Measurements from ENCODE around the gene SF3A2. TPM values are rescaled to one million over a fixed set of nuclear protein-coding genes. Genes with fewer than 3 reads are reported as not detected.

Gene SF3A2
- total and polyA plus RNA-seq, 2 experiments from 2014 or later: 21.2 to 75.3 TPM

DNA sequence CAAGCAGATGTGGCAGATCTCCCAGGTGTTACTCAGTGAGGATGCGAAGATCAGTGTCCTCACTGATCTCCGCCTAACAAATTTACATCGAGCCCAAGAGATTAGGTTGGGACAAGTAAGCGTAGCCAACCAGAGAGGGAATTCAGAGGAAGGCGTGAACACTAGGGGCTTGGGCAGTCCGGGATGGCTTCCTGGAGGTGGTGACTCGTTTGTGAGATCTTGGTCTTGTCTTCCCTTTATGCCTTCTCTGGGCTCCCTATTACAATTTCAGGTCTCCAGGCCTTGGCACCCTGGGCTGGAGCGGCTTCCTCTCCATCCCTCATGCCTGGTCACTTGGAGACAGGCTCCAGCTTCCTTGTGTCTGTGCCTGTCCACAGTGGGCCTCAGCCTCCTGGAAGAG is 6.2 kb downstream of the SF3A2 start:
- Histone ChIP-seq H4K20me1 (ENCODE audit: insufficient read depth, poor library complexity, severe bottlenecking) (peaks cover 54% of the 10 kb centered on the region), H2AFZ (no peak overlapping the region), H3K9me2 (replicated peaks; ENCODE audit: insufficient read depth) (no peaks in the 10 kb centered on the region), H3K79me2 (peaks cover 76% of the 10 kb centered on the region), H3K36me3 (replicated peaks; ENCODE audit: insufficient read depth, low read depth) (no peaks in the 10 kb centered on the region), H3K4me1 (ENCODE audit: insufficient read depth) (peaks cover 59% of the 10 kb centered on the region), H3K4me3 (no peak overlapping the region), H3K4me2 (peak overlapping the region; percentile 84), H3K9me3 (ENCODE audit: low read depth) (no peaks in the 10 kb centered on the region), H3K27me3 (no peaks in the 10 kb centered on the region), H3K27ac (peak overlapping the region; percentile 97)
- TF ChIP-seq EZH2 (IDR thresholded peaks at IDR 0.05; ENCODE audit: borderline replicate concordance): no peak
- TF ChIP-seq, protein P1, sequence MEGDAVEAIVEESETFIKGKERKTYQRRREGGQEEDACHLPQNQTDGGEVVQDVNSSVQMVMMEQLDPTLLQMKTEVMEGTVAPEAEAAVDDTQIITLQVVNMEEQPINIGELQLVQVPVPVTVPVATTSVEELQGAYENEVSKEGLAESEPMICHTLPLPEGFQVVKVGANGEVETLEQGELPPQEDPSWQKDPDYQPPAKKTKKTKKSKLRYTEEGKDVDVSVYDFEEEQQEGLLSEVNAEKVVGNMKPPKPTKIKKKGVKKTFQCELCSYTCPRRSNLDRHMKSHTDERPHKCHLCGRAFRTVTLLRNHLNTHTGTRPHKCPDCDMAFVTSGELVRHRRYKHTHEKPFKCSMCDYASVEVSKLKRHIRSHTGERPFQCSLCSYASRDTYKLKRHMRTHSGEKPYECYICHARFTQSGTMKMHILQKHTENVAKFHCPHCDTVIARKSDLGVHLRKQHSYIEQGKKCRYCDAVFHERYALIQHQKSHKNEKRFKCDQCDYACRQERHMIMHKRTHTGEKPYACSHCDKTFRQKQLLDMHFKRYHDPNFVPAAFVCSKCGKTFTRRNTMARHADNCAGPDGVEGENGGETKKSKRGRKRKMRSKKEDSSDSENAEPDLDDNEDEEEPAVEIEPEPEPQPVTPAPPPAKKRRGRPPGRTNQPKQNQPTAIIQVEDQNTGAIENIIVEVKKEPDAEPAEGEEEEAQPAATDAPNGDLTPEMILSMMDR (IDR thresholded peaks at IDR 0.05; ENCODE audit: poor library complexity): no peak
- no peak for TF ChIP-seq EZH2phosphoT487 (IDR thresholded peaks at IDR 0.05; ENCODE audit: low read depth, severe bottlenecking, unreplicated experiment)
- WGBS (ENCODE audit: low lambda C conversion rate, missing lambda C conversion rate): 97% methylated on average over 8 of the region's 8 CpGs
- DNase-seq (ENCODE audit: low spot score): no peak

GRCh38 chr19:2243274-2244124 is 6.9 kb downstream of the SF3A2 start:
- Histone ChIP-seq H3K9me3 (ENCODE audit: low read depth) (no peaks in the 10 kb centered on the region), H3K9me2 (replicated peaks; ENCODE audit: insufficient read depth) (no peaks in the 10 kb centered on the region), H2AFZ (no peak overlapping the region), H3K27ac (peak overlapping the region; percentile 97), H4K20me1 (ENCODE audit: insufficient read depth, poor library complexity, severe bottlenecking) (peaks cover 49% of the 10 kb centered on the region), H3K4me1 (ENCODE audit: insufficient read depth) (peaks cover 52% of the 10 kb centered on the region), H3K36me3 (replicated peaks; ENCODE audit: insufficient read depth, low read depth) (no peaks in the 10 kb centered on the region), H3K79me2 (peaks cover 69% of the 10 kb centered on the region), H3K27me3 (no peaks in the 10 kb centered on the region), H3K4me3 (no peak overlapping the region), H3K4me2 (peak overlapping the region; percentile 45)
- 77% methylated on average over 31 of the region's 32 CpGs for WGBS (ENCODE audit: low lambda C conversion rate, missing lambda C conversion rate)
- DNase-seq (ENCODE audit: low spot score): peak; percentile 77
- TF ChIP-seq EZH2 (IDR thresholded peaks at IDR 0.05; ENCODE audit: borderline replicate concordance) (no peak), EZH2phosphoT487 (IDR thresholded peaks at IDR 0.05; ENCODE audit: low read depth, severe bottlenecking, unreplicated experiment) (no peak)
- TF ChIP-seq, protein P1 (IDR thresholded peaks at IDR 0.05; ENCODE audit: poor library complexity): no peak

- TF ChIP-seq, protein P1 (IDR thresholded peaks at IDR 0.05; ENCODE audit: poor library complexity): no peak
- TF ChIP-seq EZH2 (IDR thresholded peaks at IDR 0.05; ENCODE audit: borderline replicate concordance) (no peak), EZH2phosphoT487 (IDR thresholded peaks at IDR 0.05; ENCODE audit: low read depth, severe bottlenecking, unreplicated experiment) (no peak)
- H3K27ac ChIP-seq: peak overlapping the region; percentile 97
- no peaks in the 10 kb centered on the region for H3K36me3 ChIP-seq (replicated peaks; ENCODE audit: insufficient read depth, low read depth)
- H3K79me2 ChIP-seq: peaks cover 64% of the 10 kb centered on the region
- whole genome bisulfite sequencing (ENCODE audit: low lambda C conversion rate, missing lambda C conversion rate): 97% methylated on average over 12 of the region's 12 CpGs
- peaks cover 46% of the 10 kb centered on the region for H3K4me1 ChIP-seq (ENCODE audit: insufficient read depth)
- no peak overlapping the region for H3K4me2 ChIP-seq
- no peaks in the 10 kb centered on the region for H3K9me3 ChIP-seq (ENCODE audit: low read depth)
- no peaks in the 10 kb centered on the region for H3K27me3 ChIP-seq
- peaks cover 48% of the 10 kb centered on the region for H4K20me1 ChIP-seq (ENCODE audit: insufficient read depth, poor library complexity, severe bottlenecking)
- H3K9me2 ChIP-seq (replicated peaks; ENCODE audit: insufficient read depth): no peaks in the 10 kb centered on the region
- no peak overlapping the region for H2AFZ ChIP-seq
- DNase-seq (ENCODE audit: low spot score): no peak
- no peak overlapping the region for H3K4me3 ChIP-seq
These were observed 7.4 kb downstream of the SF3A2 start for GRCh38 chr19:2244125-2244411.

Data from hepatocyte (in vitro differentiated cells).